Vagina (tissue), 2 donors: Measurements from ENCODE around the gene TIMP3. TPM values are rescaled to one million over a fixed set of nuclear protein-coding genes. Genes with fewer than 3 reads are reported as not detected.

ENCODE experiments used
- DNase-seq, 2 donors: peaks; one replicate each; pipeline ENCODE4 v3.0.0-alpha.2; 2017; ENCODE audit errors: extremely low spot score in 2 of 2
- H3K27ac ChIP-seq: fragments of 200-600 bp; sonication (generic); one replicate; pipeline ENCODE4 v1.5.1; 2019
- H3K27me3 ChIP-seq: fragments of 200-600 bp; sonication (generic); one replicate; pipeline ENCODE4 v1.5.1; 2019
- H3K36me3 ChIP-seq, 2 donors: fragments of 200-600 bp; sonication (generic); one replicate each; pipeline ENCODE4 v1.5.1; 2017 to 2019
- H3K4me1 ChIP-seq: fragments of 200-600 bp; sonication (generic); one replicate; pipeline ENCODE4 v1.5.1; 2019
- H3K4me3 ChIP-seq, 2 donors: fragments of 200-600 bp; sonication (generic); 1 replicate in 1 of 2; 2 replicates in 1 of 2; pipeline ENCODE4 v1.5.1; 2016 to 2019
- H3K9me3 ChIP-seq: fragments of 200-600 bp; sonication (generic); one replicate; pipeline ENCODE4 v1.5.1; 2019
- POLR2A ChIP-seq, 2 donors: fragments of 450-650 bp; IDR thresholded peaks; one replicate each; pipeline ENCODE4 v1.6.1; 2017; ENCODE audit warnings: antibody characterized with exemption in 2 of 2, mild to moderate bottlenecking in 2 of 2, moderate library complexity in 2 of 2
- POLR2AphosphoS5 ChIP-seq, 2 donors: sonication (generic); formaldehyde crosslinking; IDR thresholded peaks; one replicate each; pipeline ENCODE4 v1.9.0; 2017; ENCODE audit warnings: antibody characterized with exemption in 2 of 2, mild to moderate bottlenecking in 2 of 2, low read depth in 1 of 2; ENCODE audit not compliant: insufficient read depth in 1 of 2
- intact Hi-C: fragments of 100-400 bp; cut with DNase I; formaldehyde crosslinking; loops from one replicate; pipeline ENCODE4 v1.15.1; 2023
- total RNA-seq: library from RNA; depleted of rRNA; stranded (reverse); fragments of >200 nt; gene quantifications from one replicate; pipeline ENCODE4 v1.2.3, GENCODE V29; 2016
- TF ChIP-seq, protein P1 (sequence below), 3 experiments: fragments of 450-650 bp in 2 of 3; fragments of 200-600 bp in 1 of 3; sonication (generic) in 1 of 3; IDR thresholded peaks; one replicate each; pipeline ENCODE4 v1.5.1; 2017 to 2019; ENCODE audit warnings: antibody characterized with exemption in 3 of 3, mild to moderate bottlenecking in 2 of 3, moderate library complexity in 2 of 3

The TIMP3 gene
- total RNA-seq, 1 donor from 2014 or later: 262 TPM

DNA sequence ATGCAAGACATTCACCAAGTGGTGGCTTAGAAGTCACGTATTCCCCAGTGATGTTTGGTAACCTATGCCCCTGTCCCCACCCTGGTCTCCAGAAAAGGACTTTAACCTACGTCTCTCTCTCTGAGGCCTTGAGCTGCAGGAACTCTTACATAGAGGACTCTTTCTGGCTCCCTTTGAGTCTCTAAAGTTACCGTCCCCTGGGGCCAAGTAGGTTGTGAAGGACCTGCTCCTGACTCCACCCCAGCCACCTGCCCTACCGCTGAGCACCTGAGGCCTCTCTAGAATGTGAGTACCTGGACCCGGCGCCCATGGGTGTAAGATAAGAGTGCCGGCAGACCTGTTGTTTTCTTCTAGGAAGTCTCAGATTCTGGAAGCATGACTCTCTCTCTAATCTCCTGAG is 95.4 kb downstream of the TIMP3 start:
- no peak overlapping the region for H3K27ac ChIP-seq
- H3K4me1 ChIP-seq: no peaks in the 10 kb centered on the region
- TF ChIP-seq, protein P1, sequence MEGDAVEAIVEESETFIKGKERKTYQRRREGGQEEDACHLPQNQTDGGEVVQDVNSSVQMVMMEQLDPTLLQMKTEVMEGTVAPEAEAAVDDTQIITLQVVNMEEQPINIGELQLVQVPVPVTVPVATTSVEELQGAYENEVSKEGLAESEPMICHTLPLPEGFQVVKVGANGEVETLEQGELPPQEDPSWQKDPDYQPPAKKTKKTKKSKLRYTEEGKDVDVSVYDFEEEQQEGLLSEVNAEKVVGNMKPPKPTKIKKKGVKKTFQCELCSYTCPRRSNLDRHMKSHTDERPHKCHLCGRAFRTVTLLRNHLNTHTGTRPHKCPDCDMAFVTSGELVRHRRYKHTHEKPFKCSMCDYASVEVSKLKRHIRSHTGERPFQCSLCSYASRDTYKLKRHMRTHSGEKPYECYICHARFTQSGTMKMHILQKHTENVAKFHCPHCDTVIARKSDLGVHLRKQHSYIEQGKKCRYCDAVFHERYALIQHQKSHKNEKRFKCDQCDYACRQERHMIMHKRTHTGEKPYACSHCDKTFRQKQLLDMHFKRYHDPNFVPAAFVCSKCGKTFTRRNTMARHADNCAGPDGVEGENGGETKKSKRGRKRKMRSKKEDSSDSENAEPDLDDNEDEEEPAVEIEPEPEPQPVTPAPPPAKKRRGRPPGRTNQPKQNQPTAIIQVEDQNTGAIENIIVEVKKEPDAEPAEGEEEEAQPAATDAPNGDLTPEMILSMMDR (IDR thresholded peaks at IDR 0.05): no peak
- TF ChIP-seq POLR2A (IDR thresholded peaks at IDR 0.05) (no peak), POLR2AphosphoS5 (IDR thresholded peaks at IDR 0.05; ENCODE audit: insufficient read depth in 1 of 2, low read depth in 1 of 2) (no peak)
- H3K27me3 ChIP-seq: no peaks in the 10 kb centered on the region
- H3K36me3 ChIP-seq: no peaks in the 10 kb centered on the region
- DNase-seq: no peak
- intact Hi-C loops: no loop called here
- no peak overlapping the region for H3K4me3 ChIP-seq
- H3K9me3 ChIP-seq: no peaks in the 10 kb centered on the region

DNA sequence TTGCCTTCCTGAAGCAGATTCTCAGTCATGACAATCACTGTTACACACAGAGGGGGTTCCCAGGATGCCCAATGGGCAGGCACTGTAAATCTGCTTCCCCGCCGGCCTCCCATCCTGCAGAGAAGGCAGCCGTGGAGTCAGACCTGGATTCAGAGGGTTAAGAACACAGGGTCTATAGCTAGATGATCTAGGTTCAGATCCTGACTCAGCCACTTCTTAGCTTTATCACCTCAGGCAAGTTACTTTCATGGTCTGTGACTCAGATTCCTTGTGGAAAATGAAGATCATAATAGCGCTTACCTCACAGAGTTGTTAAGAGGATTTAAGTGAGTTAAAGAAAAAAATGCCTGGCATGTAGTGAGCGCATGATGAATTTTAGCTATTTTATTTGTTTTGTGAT is 95.9 kb downstream of the TIMP3 start:
- H3K36me3 ChIP-seq: no peaks in the 10 kb centered on the region
- H3K27me3 ChIP-seq: no peaks in the 10 kb centered on the region
- no peak overlapping the region for H3K27ac ChIP-seq
- no peak overlapping the region for H3K4me3 ChIP-seq
- no peak for TF ChIP-seq POLR2A (IDR thresholded peaks at IDR 0.05)
- TF ChIP-seq POLR2AphosphoS5 (IDR thresholded peaks at IDR 0.05; ENCODE audit: insufficient read depth in 1 of 2, low read depth in 1 of 2): no peak
- TF ChIP-seq, protein P1 (IDR thresholded peaks at IDR 0.05): no peak
- no peaks in the 10 kb centered on the region for H3K9me3 ChIP-seq
- intact Hi-C loops: no loop called here
- no peak for DNase-seq
- no peaks in the 10 kb centered on the region for H3K4me1 ChIP-seq

DNA sequence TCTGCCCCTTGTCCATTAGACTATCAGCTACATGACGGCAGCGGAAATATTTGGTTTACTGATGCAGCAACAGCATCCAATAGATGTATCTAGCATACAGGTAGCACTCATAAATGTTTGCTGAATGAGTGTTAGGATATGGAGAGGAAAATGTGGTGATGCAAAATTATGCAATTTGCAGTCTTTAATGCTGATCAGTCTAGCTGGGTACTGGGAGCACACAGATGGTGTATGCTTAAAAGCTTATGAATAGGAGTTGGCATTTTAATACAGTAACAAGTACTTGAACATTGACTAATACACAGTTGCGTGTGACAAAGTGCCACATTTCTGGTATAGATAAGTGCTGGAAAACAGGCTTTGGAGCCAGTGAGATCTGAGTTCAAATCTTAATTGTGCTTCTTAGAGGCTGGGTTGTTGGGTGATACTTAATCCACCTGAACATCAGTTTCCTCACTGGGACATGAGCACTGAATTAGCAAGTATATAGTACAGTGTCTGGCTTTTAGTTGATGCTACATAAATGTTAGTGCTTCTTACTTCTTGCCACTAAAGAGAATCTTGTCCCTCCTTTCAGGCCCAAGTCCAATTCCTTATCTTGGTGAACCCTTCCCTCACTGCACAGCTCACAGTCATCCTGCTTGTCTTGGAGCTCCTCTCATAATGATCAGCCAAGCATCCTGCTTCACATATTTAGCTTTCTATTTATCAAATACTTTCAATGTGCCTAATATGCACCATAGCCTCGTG is 99.6 kb downstream of the TIMP3 start:
- TF ChIP-seq, protein P1 (IDR thresholded peaks at IDR 0.05): no peak
- TF ChIP-seq POLR2AphosphoS5 (IDR thresholded peaks at IDR 0.05; ENCODE audit: insufficient read depth in 1 of 2, low read depth in 1 of 2): no peak
- TF ChIP-seq POLR2A (IDR thresholded peaks at IDR 0.05): no peak
- Histone ChIP-seq H3K27ac (no peak overlapping the region), H3K9me3 (no peaks in the 10 kb centered on the region), H3K4me1 (no peaks in the 10 kb centered on the region), H3K4me3 (no peak overlapping the region), H3K27me3 (no peaks in the 10 kb centered on the region), H3K36me3 (no peaks in the 10 kb centered on the region)
- intact Hi-C loops: no loop called here
- no peak for DNase-seq

DNA sequence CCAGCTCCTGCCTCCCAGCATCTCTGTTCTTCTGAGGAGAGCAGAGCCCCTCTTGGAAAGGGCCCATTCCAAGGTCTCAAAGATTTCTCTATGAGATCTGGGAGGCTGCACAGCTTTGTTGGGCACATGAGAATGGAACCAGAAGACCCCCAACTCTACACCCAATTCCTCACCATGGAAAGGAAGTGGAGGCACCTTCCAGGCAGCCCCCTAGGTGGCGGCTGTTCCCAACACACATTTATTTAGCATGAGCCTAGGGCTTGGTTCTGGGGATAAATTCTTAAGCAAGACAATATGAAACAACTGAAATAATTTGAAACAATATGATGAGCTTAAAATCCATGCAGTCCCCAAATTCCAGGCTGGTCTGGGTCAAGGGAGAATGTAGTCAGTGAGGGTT is 100.4 kb downstream of the TIMP3 start:
- no peak overlapping the region for H3K4me3 ChIP-seq
- intact Hi-C loops: no loop called here
- no peaks in the 10 kb centered on the region for H3K36me3 ChIP-seq
- no peaks in the 10 kb centered on the region for H3K4me1 ChIP-seq
- no peaks in the 10 kb centered on the region for H3K27me3 ChIP-seq
- TF ChIP-seq POLR2A (IDR thresholded peaks at IDR 0.05): no peak
- TF ChIP-seq POLR2AphosphoS5 (IDR thresholded peaks at IDR 0.05; ENCODE audit: insufficient read depth in 1 of 2, low read depth in 1 of 2): no peak
- TF ChIP-seq, protein P1 (IDR thresholded peaks at IDR 0.05): no peak
- no peaks in the 10 kb centered on the region for H3K9me3 ChIP-seq
- H3K27ac ChIP-seq: no peak overlapping the region
- DNase-seq: no peak

DNA sequence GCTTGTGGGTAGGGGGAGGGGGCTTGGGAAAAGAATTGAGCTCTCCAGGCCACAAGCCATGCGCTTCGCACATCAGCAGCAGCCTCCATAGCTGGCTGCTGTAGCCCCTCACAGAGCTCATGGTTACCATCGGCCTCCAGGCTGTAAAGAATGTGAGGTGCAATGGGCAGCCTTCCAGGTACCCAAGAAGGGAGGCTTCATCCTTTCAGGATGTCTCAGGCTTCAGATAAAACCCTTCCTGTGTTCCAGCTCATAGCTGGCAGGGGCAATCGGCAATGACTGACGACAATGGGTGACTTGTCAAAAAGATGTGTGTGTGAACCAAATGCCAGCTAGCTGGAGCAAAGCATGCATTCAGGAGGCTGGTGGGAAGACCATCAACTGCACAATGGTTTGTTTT is 102.0 kb downstream of the TIMP3 start:
- H3K4me1 ChIP-seq: no peaks in the 10 kb centered on the region
- intact Hi-C loops: no loop called here
- no peak overlapping the region for H3K27ac ChIP-seq
- H3K36me3 ChIP-seq: no peaks in the 10 kb centered on the region
- no peaks in the 10 kb centered on the region for H3K27me3 ChIP-seq
- H3K9me3 ChIP-seq: no peaks in the 10 kb centered on the region
- TF ChIP-seq POLR2AphosphoS5 (IDR thresholded peaks at IDR 0.05; ENCODE audit: insufficient read depth in 1 of 2, low read depth in 1 of 2) (no peak), POLR2A (IDR thresholded peaks at IDR 0.05) (no peak)
- TF ChIP-seq, protein P1 (IDR thresholded peaks at IDR 0.05): no peak
- no peak for DNase-seq
- H3K4me3 ChIP-seq: no peak overlapping the region
